Measurements from ENCODE around the gene SMAD9. TPM values are rescaled to one million over a fixed set of nuclear protein-coding genes. Genes with fewer than 3 reads are reported as not detected.

The SMAD9 gene
- total and polyA plus RNA-seq, 9 of the 15 experiments (the other 6 are each of a cell fraction or from before 2014, with no cell fraction given), result 0.02 to 0.08 (median 0.03) TPM; not detected in 4

DNA sequence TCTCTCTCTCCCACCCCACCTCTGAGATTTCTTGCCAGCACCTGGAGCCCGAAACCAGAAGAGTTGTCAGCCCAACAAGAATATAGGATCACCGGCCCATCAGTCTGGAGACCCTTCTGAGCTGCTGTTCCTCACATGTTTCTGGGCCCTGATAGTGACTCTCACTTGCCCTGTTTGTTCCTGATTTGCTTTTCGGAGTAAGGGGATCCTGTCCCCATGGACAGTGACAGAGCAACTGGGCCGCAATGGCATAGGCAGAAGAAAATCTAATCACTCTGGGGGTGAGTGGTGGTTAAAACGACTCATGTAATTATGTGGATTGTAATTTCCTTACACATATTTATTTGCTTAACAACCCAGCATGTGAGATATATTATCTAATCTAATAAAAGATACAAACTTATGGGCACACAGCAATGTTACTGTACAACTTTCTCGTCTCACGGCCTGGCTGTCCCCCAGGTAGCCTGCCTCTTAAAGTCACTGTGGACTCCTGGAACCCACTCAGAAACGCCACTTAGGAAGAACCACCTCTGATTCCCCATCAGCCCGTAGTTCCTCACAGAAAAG lies 663 bp upstream of the SMAD9 start:
- Histone ChIP-seq H3K27ac (ENCODE audit: extremely low read depth, low read depth, low read length) (no peak overlapping the region), H2AFZ (ENCODE audit: low read depth, low read length) (no peak overlapping the region), H3K79me2 (ENCODE audit: control insufficient read depth, insufficient read depth, low read length) (no peaks in the 10 kb centered on the region), H3K9me1 (ENCODE audit: control insufficient read depth, insufficient read depth, low read length) (no peaks in the 10 kb centered on the region), H3K4me3 (no peak overlapping the region), H3K4me2 (ENCODE audit: insufficient read depth, low read length) (no peak overlapping the region), H3K4me1 (replicated peaks in 1 of 2; ENCODE audit: control insufficient read depth in 2 of 2, insufficient read depth in 2 of 2, low read length in 2 of 2) (peaks cover 0 to 9% of the 10 kb centered on the region in 2 experiments; a peak in 2 of 5 replicates), H3K9ac (ENCODE audit: insufficient read depth in 1 of 2, low read depth in 2 of 2, low read length in 2 of 2) (peak overlapping the region in 1 of 2 experiments; percentile 26; a peak in 1 of 4 replicates), H3K27me3 (ENCODE audit: control insufficient read depth in 2 of 2, insufficient read depth in 2 of 2, low read length in 2 of 2) (peaks cover 34% of the 10 kb centered on the region in 2 experiments), H4K20me1 (replicated peaks; ENCODE audit: control insufficient read depth, insufficient read depth, low read length) (no peaks in the 10 kb centered on the region), H3K9me3 (replicated peaks; ENCODE audit: control insufficient read depth, insufficient read depth, low read depth, low read length) (no peaks in the 10 kb centered on the region), H3K36me3 (ENCODE audit: control insufficient read depth, insufficient read depth, low read length) (no peaks in the 10 kb centered on the region)
- TF ChIP-seq, protein P1, sequence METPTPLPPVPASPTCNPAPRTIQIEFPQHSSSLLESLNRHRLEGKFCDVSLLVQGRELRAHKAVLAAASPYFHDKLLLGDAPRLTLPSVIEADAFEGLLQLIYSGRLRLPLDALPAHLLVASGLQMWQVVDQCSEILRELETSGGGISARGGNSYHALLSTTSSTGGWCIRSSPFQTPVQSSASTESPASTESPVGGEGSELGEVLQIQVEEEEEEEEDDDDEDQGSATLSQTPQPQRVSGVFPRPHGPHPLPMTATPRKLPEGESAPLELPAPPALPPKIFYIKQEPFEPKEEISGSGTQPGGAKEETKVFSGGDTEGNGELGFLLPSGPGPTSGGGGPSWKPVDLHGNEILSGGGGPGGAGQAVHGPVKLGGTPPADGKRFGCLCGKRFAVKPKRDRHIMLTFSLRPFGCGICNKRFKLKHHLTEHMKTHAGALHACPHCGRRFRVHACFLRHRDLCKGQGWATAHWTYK (CRISPR knock-in tag; IDR thresholded peaks at IDR 0.05), result no peak
- TF ChIP-seq HOXB6 (CRISPR knock-in tag; IDR thresholded peaks at IDR 0.05; ENCODE audit: borderline replicate concordance), result no peak
- no peak for TF ChIP-seq DPF2 (IDR thresholded peaks at IDR 0.05)
- no peak for TF ChIP-seq ZNF512 (tag; IDR thresholded peaks at IDR 0.05)
- no peak for TF ChIP-seq SNRNP70 (optimal IDR thresholded peaks at IDR 0.05; ENCODE audit: low read depth, low read length)
- TF ChIP-seq VEZF1 (CRISPR knock-in tag; IDR thresholded peaks at IDR 0.05), result no peak
- TF ChIP-seq ZFP91 (CRISPR knock-in tag; IDR thresholded peaks at IDR 0.05), result no peak
- no peak for TF ChIP-seq TARDBP (IDR thresholded peaks at IDR 0.05)
- TF ChIP-seq ZNF699 (CRISPR knock-in tag; IDR thresholded peaks at IDR 0.05; ENCODE audit: insufficient replicate concordance), result no peak
- TF ChIP-seq ZNF239 (CRISPR knock-in tag; IDR thresholded peaks at IDR 0.05), result no peak
- no peak for TF ChIP-seq HLTF (IDR thresholded peaks at IDR 0.05)
- no peak for TF ChIP-seq CTCFL (IDR thresholded peaks at IDR 0.05; ENCODE audit: borderline replicate concordance, insufficient read depth, low read depth, low read length, poor library complexity, severe bottlenecking)
- TF ChIP-seq, protein P2, sequence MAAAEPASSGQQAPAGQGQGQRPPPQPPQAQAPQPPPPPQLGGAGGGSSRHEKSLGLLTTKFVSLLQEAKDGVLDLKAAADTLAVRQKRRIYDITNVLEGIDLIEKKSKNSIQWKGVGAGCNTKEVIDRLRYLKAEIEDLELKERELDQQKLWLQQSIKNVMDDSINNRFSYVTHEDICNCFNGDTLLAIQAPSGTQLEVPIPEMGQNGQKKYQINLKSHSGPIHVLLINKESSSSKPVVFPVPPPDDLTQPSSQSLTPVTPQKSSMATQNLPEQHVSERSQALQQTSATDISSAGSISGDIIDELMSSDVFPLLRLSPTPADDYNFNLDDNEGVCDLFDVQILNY (CRISPR knock-in tag; IDR thresholded peaks at IDR 0.05), result no peak
- POLR2A ChIA-PET, result no interaction called here
- in situ Hi-C loops (cut with MboI), result no loop called here
- intact Hi-C loops (cut with micrococcal nuclease), result no loop called here
- DNase-seq (ENCODE audit: extremely low read depth in 1 of 4, low spot score in 3 of 4) (no peak), FAIRE-seq (no peak), ATAC-seq (no peak)
- BruUV-seq (replicated peaks), result no TSS peak
- 42% methylated on average over 9 of the region's 9 CpGs for WGBS (ENCODE audit: insufficient coverage, low coverage, missing lambda C conversion rate)
- CTCF ChIA-PET (ENCODE audit: low intra/inter-chr PET ratio), result no interaction called here

Measured in K562 (cell line).